HCT116 (cell line): ENCODE data around the gene SLFN5. TPM values are rescaled to one million over a fixed set of nuclear protein-coding genes. Genes with fewer than 3 reads are reported as not detected.

Experiments
- ATAC-seq: fragments of 200-7000 bp; cut with Tn5 transposase; 2 replicates; pipeline ENCODE4 v1.9.1; 2020; ENCODE audit warnings: mild to moderate bottlenecking, moderate library complexity
- BruUV-seq: library from RNA; stranded (reverse); fragments of 400-500 nt; replicated peaks from 2 replicates; lab custom pipeline; 2021; lab: Mats Ljungman, UMichigan
- CTCF ChIA-PET: fragments of 300-600 bp; sonication (Branson Sonifier 250); formaldehyde crosslinking; loops from one replicate; lab custom pipeline; 2021; ENCODE audit warnings: antibody characterized with exemption; lab: Charles Lee
- POLR2A ChIA-PET: fragments of 300-600, 350-600 bp; sonication (Branson Sonifier 250); formaldehyde crosslinking; loops from one replicate; lab custom pipeline; 2021; ENCODE audit warnings: antibody characterized with exemption; lab: Charles Lee
- RAD21 ChIA-PET, 2 experiments: fragments of 300-600 bp; sonication (Branson Sonifier 250); formaldehyde crosslinking; loops; one replicate each; lab custom pipeline; 2023; ENCODE audit warnings: low total read pairs in 2 of 2; ENCODE audit not compliant: uncharacterized antibody in 2 of 2, unreplicated experiment in 2 of 2, low non-redundant PET in 1 of 2; lab: Charles Lee
- DNase-seq: peaks from one replicate; pipeline ENCODE4 v3.0.0-alpha.2; 2010; ENCODE audit warnings: low read depth, low spot score
- H2AFZ ChIP-seq: fragments of 200-600 bp; shearing (Covaris generic), sonication (generic); 2 replicates; pipeline ENCODE4 v1.6.1; 2017; ENCODE audit warnings: low read depth, mixed run types, mixed read lengths, antibody characterized with exemption, low read length; ENCODE audit not compliant: poor library complexity, severe bottlenecking
- H3K27ac ChIP-seq: 2 replicates; pipeline ENCODE4 v1.5.1; 2012; ENCODE audit warnings: low read depth, low read length
- H3K27me3 ChIP-seq: fragments of 200-600 bp; sonication (generic); 2 replicates; pipeline ENCODE4 v1.6.1; 2016; ENCODE audit warnings: mixed run types, low read length, mixed read lengths; ENCODE audit not compliant: insufficient read depth
- H3K36me3 ChIP-seq, 2 experiments: fragments of 200-500 bp in 1 of 2; fragments of 200-600 bp in 1 of 2; sonication (Bioruptor generic) in 1 of 2; sonication (generic) in 1 of 2; 2 replicates each; pipeline versions ENCODE4 v1.5.1 to v1.6.1; 2014 to 2016; ENCODE audit warnings: low read length in 2 of 2, inconsistent platforms in 1 of 2, mixed read lengths in 1 of 2, mixed run types in 1 of 2; ENCODE audit not compliant: insufficient read depth in 2 of 2, control insufficient read depth in 1 of 2
- H3K4me1 ChIP-seq, 2 experiments: fragments of 200-600 bp in 1 of 2; sonication (generic) in 1 of 2; 2 replicates each; pipeline versions ENCODE4 v1.5.1 to v1.6.1; 2012 to 2017; ENCODE audit warnings: low read length in 2 of 2, inconsistent platforms in 1 of 2, mild to moderate bottlenecking in 1 of 2, mixed read lengths in 1 of 2, mixed run types in 1 of 2, moderate library complexity in 1 of 2; ENCODE audit not compliant: insufficient read depth in 2 of 2, control insufficient read depth in 1 of 2
- H3K4me2 ChIP-seq: fragments of 200-600 bp; sonication (generic); 2 replicates; pipeline ENCODE4 v1.6.1; 2017; ENCODE audit warnings: mixed run types, low read length, mixed read lengths
- H3K4me3 ChIP-seq, 2 experiments: fragments of 200-600 bp in 1 of 2; sonication (generic) in 1 of 2; replicated peaks in 1 of 2; 2 replicates each; pipeline ENCODE4 v1.5.1; 2011 to 2016; ENCODE audit warnings: low read length in 2 of 2, control low read depth in 1 of 2, low read depth in 1 of 2, mild to moderate bottlenecking in 1 of 2, mixed read lengths in 1 of 2, mixed run types in 1 of 2
- H3K79me2 ChIP-seq: fragments of 200-600 bp; sonication (generic); 2 replicates; pipeline ENCODE4 v1.6.1; 2017; ENCODE audit warnings: mild to moderate bottlenecking, mixed run types, low read length, moderate library complexity, mixed read lengths; ENCODE audit not compliant: insufficient read depth
- H3K9ac ChIP-seq: fragments of 200-600 bp; sonication (generic); 2 replicates; pipeline ENCODE4 v1.6.1; 2016; ENCODE audit warnings: low read length, mixed read lengths
- H3K9me2 ChIP-seq: fragments of 200-600 bp; sonication (generic), shearing (Covaris generic); 2 replicates; pipeline ENCODE4 v1.6.1; 2017; ENCODE audit warnings: mixed run types, mild to moderate bottlenecking, moderate library complexity; ENCODE audit not compliant: insufficient read depth
- H3K9me3 ChIP-seq, 2 experiments: fragments of 200-500 bp in 1 of 2; fragments of 200-600 bp in 1 of 2; sonication (Bioruptor generic) in 1 of 2; sonication (generic) in 1 of 2; 2 replicates each; pipeline ENCODE4 v1.6.1; 2014 to 2017; ENCODE audit warnings: low read length in 2 of 2, mixed read lengths in 2 of 2, inconsistent platforms in 1 of 2, low read depth in 1 of 2, mild to moderate bottlenecking in 1 of 2, mixed run types in 1 of 2, moderate library complexity in 1 of 2; ENCODE audit not compliant: control insufficient read depth in 1 of 2, insufficient read depth in 1 of 2
- H4K20me1 ChIP-seq: fragments of 200-600 bp; sonication (generic), shearing (Covaris generic); 2 replicates; pipeline ENCODE4 v1.6.1; 2017; ENCODE audit warnings: mixed run types, mild to moderate bottlenecking, moderate library complexity; ENCODE audit not compliant: insufficient read depth
- EGR1 ChIP-seq: IDR thresholded peaks from 2 replicates; pipeline ENCODE4 v1.6.1; 2012; ENCODE audit warnings: low read depth
- JUND ChIP-seq: IDR thresholded peaks from 2 replicates; pipeline ENCODE4 v1.6.1; 2012
- RAD21 ChIP-seq: IDR thresholded peaks from 2 replicates; pipeline ENCODE4 v1.6.1; 2012; ENCODE audit warnings: low read depth, mild to moderate bottlenecking
- SP1 ChIP-seq: IDR thresholded peaks from 2 replicates; pipeline ENCODE4 v1.6.1; 2012; ENCODE audit warnings: low read depth
- TCF7L2 ChIP-seq: IDR thresholded peaks from 2 replicates; pipeline ENCODE4 v1.7.0; 2011; ENCODE audit warnings: borderline replicate concordance, inconsistent platforms; ENCODE audit not compliant: insufficient read depth, insufficient read length; ENCODE audit errors: extremely low read depth
- ZNF274 ChIP-seq: fragments of 200-500 bp; sonication (Bioruptor generic); IDR thresholded peaks from 2 replicates; pipeline ENCODE4 v1.6.1; 2014; ENCODE audit warnings: mild to moderate bottlenecking, low read depth, low read length, inconsistent platforms
- intact Hi-C: fragments of 100-400 bp; cut with micrococcal nuclease; formaldehyde crosslinking; loops from 2 replicates; pipeline ENCODE4 v1.10.0; 2022
- total RNA-seq: library from RNA; stranded (reverse); gene quantifications from one replicate; pipeline ENCODE4 v1.2.1, GENCODE V29; 2021; ENCODE audit not compliant: unreplicated experiment
- TF ChIP-seq, protein P1 (sequence below): IDR thresholded peaks from 2 replicates; pipeline ENCODE4 v1.6.1; 2011; ENCODE audit warnings: mild to moderate bottlenecking, low read length, moderate library complexity; ENCODE audit not compliant: insufficient replicate concordance; ENCODE audit errors: extremely low read depth

Gene SLFN5
- total RNA-seq, 1 experiment from 2014 or later: 23.7 TPM

DNA sequence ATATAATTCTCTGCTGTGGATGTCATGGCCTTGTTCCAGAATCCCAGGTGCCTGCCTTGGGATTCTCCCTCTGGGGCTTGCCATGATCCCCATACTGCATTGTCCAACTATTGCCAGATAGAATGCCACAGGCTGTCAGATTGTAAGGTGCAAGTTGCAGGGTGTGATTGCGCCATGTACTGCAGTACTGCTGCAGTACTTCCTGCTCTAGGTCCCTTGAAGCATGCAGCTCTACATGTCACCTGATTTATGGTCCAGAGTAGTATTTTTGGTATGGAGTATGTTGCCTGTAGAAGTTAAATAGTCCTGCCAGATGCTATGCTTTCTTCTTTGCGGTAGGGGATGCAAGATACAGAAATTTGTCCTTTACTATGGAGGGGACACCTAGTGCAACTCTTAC lies 7.0 kb upstream of the SLFN5 start:
- Histone ChIP-seq H3K27me3 (no peaks in the 10 kb centered on the region), H4K20me1 (no peaks in the 10 kb centered on the region), H3K36me3 (no peaks in the 10 kb centered on the region), H3K4me3 (no peak overlapping the region), H2AFZ (no peak overlapping the region), H3K9me2 (no peaks in the 10 kb centered on the region)
- intact Hi-C loops: no loop called here
- no peak for ATAC-seq
- TF ChIP-seq, protein P1, sequence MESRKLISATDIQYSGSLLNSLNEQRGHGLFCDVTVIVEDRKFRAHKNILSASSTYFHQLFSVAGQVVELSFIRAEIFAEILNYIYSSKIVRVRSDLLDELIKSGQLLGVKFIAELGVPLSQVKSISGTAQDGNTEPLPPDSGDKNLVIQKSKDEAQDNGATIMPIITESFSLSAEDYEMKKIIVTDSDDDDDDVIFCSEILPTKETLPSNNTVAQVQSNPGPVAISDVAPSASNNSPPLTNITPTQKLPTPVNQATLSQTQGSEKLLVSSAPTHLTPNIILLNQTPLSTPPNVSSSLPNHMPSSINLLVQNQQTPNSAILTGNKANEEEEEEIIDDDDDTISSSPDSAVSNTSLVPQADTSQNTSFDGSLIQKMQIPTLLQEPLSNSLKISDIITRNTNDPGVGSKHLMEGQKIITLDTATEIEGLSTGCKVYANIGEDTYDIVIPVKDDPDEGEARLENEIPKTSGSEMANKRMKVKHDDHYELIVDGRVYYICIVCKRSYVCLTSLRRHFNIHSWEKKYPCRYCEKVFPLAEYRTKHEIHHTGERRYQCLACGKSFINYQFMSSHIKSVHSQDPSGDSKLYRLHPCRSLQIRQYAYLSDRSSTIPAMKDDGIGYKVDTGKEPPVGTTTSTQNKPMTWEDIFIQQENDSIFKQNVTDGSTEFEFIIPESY: no peak
- no peak for TF ChIP-seq TCF7L2
- TF ChIP-seq, all 23 proteins: peak for 0
- CTCF ChIA-PET: no interaction called here
- H3K27ac ChIP-seq: no peak overlapping the region
- H3K9ac ChIP-seq: no peak overlapping the region
- no peaks in the 10 kb centered on the region for H3K4me1 ChIP-seq
- H3K4me2 ChIP-seq: no peak overlapping the region
- RAD21 ChIA-PET: no interaction called here
- BruUV-seq: no TSS peak
- no peaks in the 10 kb centered on the region for H3K79me2 ChIP-seq
- H3K9me3 ChIP-seq: no peaks in the 10 kb centered on the region
- DNase-seq: no peak
- POLR2A ChIA-PET: no interaction called here

DNA sequence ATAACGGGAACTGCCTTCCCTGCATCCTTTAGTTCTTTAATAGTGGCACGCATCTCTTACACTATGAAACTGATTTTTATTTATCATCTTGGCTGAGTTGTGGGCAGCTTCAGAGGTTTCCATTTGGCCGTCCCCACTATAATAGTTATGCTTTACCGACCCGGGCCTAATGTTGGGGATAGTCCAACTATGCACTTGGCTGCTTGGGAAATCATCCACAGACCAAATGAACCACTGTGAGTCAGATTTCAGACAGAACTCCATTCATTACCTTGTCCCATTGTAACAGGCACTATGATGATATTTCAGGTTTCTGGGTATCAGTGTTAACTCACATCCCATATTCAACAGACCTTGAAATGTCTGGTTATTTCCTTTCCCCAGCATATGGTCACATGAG lies 6.1 kb upstream of the SLFN5 start:
- no peak for TF ChIP-seq ZNF274
- TF ChIP-seq EGR1: no peak
- TF ChIP-seq JUND: no peak
- no peak for TF ChIP-seq RAD21
- TF ChIP-seq, protein P1: no peak
- no peak for TF ChIP-seq SP1
- Histone ChIP-seq H2AFZ (no peak overlapping the region), H3K9ac (no peak overlapping the region), H3K4me3 (no peak overlapping the region), H3K27ac (no peak overlapping the region), H3K4me1 (peaks cover 3 to 4% of the 10 kb centered on the region in 2 experiments; a peak in 2 of 4 replicates), H3K9me2 (no peaks in the 10 kb centered on the region), H3K4me2 (no peak overlapping the region), H3K27me3 (no peaks in the 10 kb centered on the region), H3K9me3 (no peaks in the 10 kb centered on the region), H4K20me1 (no peaks in the 10 kb centered on the region), H3K36me3 (no peaks in the 10 kb centered on the region), H3K79me2 (no peaks in the 10 kb centered on the region)
- ATAC-seq (no peak), DNase-seq (no peak)
- no TSS peak for BruUV-seq
- ChIA-PET RAD21 (no interaction called here), CTCF (no interaction called here), POLR2A (no interaction called here)
- intact Hi-C loops: no loop called here
